Tibial nerve (tissue), 4 donors: ENCODE measurements around the gene LYPD8. TPM values are rescaled to one million over a fixed set of nuclear protein-coding genes. Genes with fewer than 3 reads are reported as not detected.
"Not testable (repeated sequence)": the region's sequence is repeated elsewhere in the genome, so short reads cannot be mapped to it uniquely, and the experiment has no call there.

ENCODE experiments used
- DNase-seq, 2 donors: peaks; one replicate each; pipeline ENCODE4 v3.0.0-alpha.2; 2019; ENCODE audit warnings: low spot score in 2 of 2
- H3K27ac ChIP-seq, 4 donors: fragments of 200-600 bp; sonication (generic) in 3 of 4; one replicate each; pipeline ENCODE4 v1.5.1; 2017 to 2019; ENCODE audit warnings: mild to moderate bottlenecking in 1 of 4
- H3K27me3 ChIP-seq, 2 donors: fragments of 200-600 bp; sonication (generic) in 1 of 2; one replicate each; pipeline versions ENCODE4 v1.5.1 to v1.6.0; 2017 to 2019
- H3K36me3 ChIP-seq, 3 donors: fragments of 200-600 bp; sonication (generic); one replicate each; pipeline ENCODE4 v1.5.1; 2018 to 2019
- H3K4me1 ChIP-seq, 4 donors: fragments of 200-600 bp; sonication (generic) in 3 of 4; one replicate each; pipeline ENCODE4 v1.5.1; 2017 to 2019
- H3K4me3 ChIP-seq, 4 donors: fragments of 200-600 bp; sonication (generic) in 3 of 4; one replicate each; pipeline ENCODE4 v1.5.1; 2017 to 2019; ENCODE audit warnings: mild to moderate bottlenecking in 1 of 4, moderate library complexity in 1 of 4
- H3K9me3 ChIP-seq, 4 donors: fragments of 200-600 bp; sonication (generic) in 3 of 4; one replicate each; pipeline ENCODE4 v1.5.1; 2017 to 2019
- CTCF ChIP-seq, 5 experiments: fragments of 200-600 bp in 3 of 5; fragments of 450-650 bp in 2 of 5; sonication (generic) in 3 of 5; IDR thresholded peaks; one replicate each; pipeline ENCODE4 v1.5.1; 2016 to 2019; ENCODE audit warnings: antibody characterized with exemption in 5 of 5, mild to moderate bottlenecking in 3 of 5, moderate library complexity in 2 of 5
- EP300 ChIP-seq, 2 donors: sonication (generic); formaldehyde crosslinking; IDR thresholded peaks; one replicate each; pipeline ENCODE4 v1.6.1; 2017; ENCODE audit warnings: antibody characterized with exemption in 2 of 2, mild to moderate bottlenecking in 1 of 2
- POLR2A ChIP-seq, 2 donors: fragments of 450-650 bp; IDR thresholded peaks; one replicate each; pipeline ENCODE4 v1.6.1; 2017; ENCODE audit warnings: antibody characterized with exemption in 2 of 2, mild to moderate bottlenecking in 2 of 2, moderate library complexity in 2 of 2
- WGBS, 2 donors: methylation state at CpG; one replicate each; pipeline ENCODE4 v1.1.5; 2018; 5-methylcytosine and 5-hydroxymethylcytosine counted together
- total RNA-seq, 4 donors: library from RNA; depleted of rRNA; stranded (reverse); fragments of >200 nt; gene quantifications; one replicate each; pipeline ENCODE4 v1.1.0, GENCODE V29; 2016

Gene LYPD8
- total RNA-seq, 4 donors from 2014 or later, result not detected

- no peak overlapping the region for H3K27ac ChIP-seq
- no peak overlapping the region for H3K4me3 ChIP-seq
- H3K27me3 ChIP-seq, result no peaks in the 10 kb centered on the region
- TF ChIP-seq EP300 (IDR thresholded peaks at IDR 0.05), result no peak
- TF ChIP-seq POLR2A (IDR thresholded peaks at IDR 0.05), result no peak
- TF ChIP-seq CTCF (IDR thresholded peaks at IDR 0.05), result no peak
- H3K9me3 ChIP-seq, result peaks cover 0 to 22% (median 0%) of the 10 kb centered on the region in 4 donors
- DNase-seq, result no peak
- H3K36me3 ChIP-seq, result no peaks in the 10 kb centered on the region
- H3K4me1 ChIP-seq, result no peaks in the 10 kb centered on the region
Observed at GRCh38 chr1:248793592-248793991, 38.0 kb upstream of the LYPD8 start.

GRCh38 chr1:248792342-248792741 lies 36.8 kb upstream of the LYPD8 start:
- H3K4me1 ChIP-seq, result no peaks in the 10 kb centered on the region
- H3K36me3 ChIP-seq, result no peaks in the 10 kb centered on the region
- no peak overlapping the region for H3K4me3 ChIP-seq
- no peak overlapping the region for H3K27ac ChIP-seq
- H3K9me3 ChIP-seq, result peaks cover 0 to 22% (median 0%) of the 10 kb centered on the region in 4 donors
- no peak for TF ChIP-seq POLR2A (IDR thresholded peaks at IDR 0.05)
- TF ChIP-seq CTCF (IDR thresholded peaks at IDR 0.05), result no peak
- TF ChIP-seq EP300 (IDR thresholded peaks at IDR 0.05), result no peak
- DNase-seq, result no peak
- WGBS, 2 donors, result 78 to 82% methylated on average over 5 of the region's 5 CpGs
- no peaks in the 10 kb centered on the region for H3K27me3 ChIP-seq

GRCh38 chr1:248791010-248791409 lies 35.5 kb upstream of the LYPD8 start:
- Histone ChIP-seq H3K36me3 (no peaks in the 10 kb centered on the region), H3K4me3 (no peak overlapping the region), H3K9me3 (peaks cover 0 to 22% (median 0%) of the 10 kb centered on the region in 4 donors), H3K27me3 (no peaks in the 10 kb centered on the region), H3K4me1 (no peaks in the 10 kb centered on the region), H3K27ac (no peak overlapping the region)
- 72 to 77% methylated on average over 4 of the region's 4 CpGs for WGBS, 2 donors
- TF ChIP-seq EP300 (IDR thresholded peaks at IDR 0.05) (no peak), POLR2A (IDR thresholded peaks at IDR 0.05) (no peak), CTCF (IDR thresholded peaks at IDR 0.05) (no peak)
- DNase-seq, result no peak

GRCh38 chr1:248790456-248790855 lies 34.9 kb upstream of the LYPD8 start:
- Histone ChIP-seq H3K27me3 (no peaks in the 10 kb centered on the region), H3K4me3 (no peak overlapping the region), H3K4me1 (no peaks in the 10 kb centered on the region), H3K9me3 (peaks cover 0 to 18% (median 0%) of the 10 kb centered on the region in 4 donors), H3K36me3 (no peaks in the 10 kb centered on the region), H3K27ac (no peak overlapping the region)
- no peak for DNase-seq
- WGBS, 2 donors, result 77 to 82% methylated on average over 5 of the region's 5 CpGs
- TF ChIP-seq POLR2A (IDR thresholded peaks at IDR 0.05), result no peak
- TF ChIP-seq CTCF (IDR thresholded peaks at IDR 0.05), result no peak
- TF ChIP-seq EP300 (IDR thresholded peaks at IDR 0.05), result no peak

GRCh38 chr1:248789337-248789736 lies 33.8 kb upstream of the LYPD8 start:
- H3K36me3 ChIP-seq, DNase-seq, H3K27ac ChIP-seq, H3K4me1 ChIP-seq, H3K9me3 ChIP-seq, H3K4me3 ChIP-seq, H3K27me3 ChIP-seq: not testable (repeated sequence)
- 86 to 87% methylated on average over 2 of the region's 2 CpGs for WGBS, 2 donors

GRCh38 chr1:248788327-248788726 lies 32.8 kb upstream of the LYPD8 start:
- no peaks in the 10 kb centered on the region for H3K27me3 ChIP-seq
- no peak for DNase-seq
- no peak overlapping the region for H3K27ac ChIP-seq
- WGBS, 2 donors, result 82% methylated on average over 3 of the region's 3 CpGs
- H3K4me3 ChIP-seq, result no peak overlapping the region
- H3K36me3 ChIP-seq, result no peaks in the 10 kb centered on the region
- TF ChIP-seq CTCF (IDR thresholded peaks at IDR 0.05), result no peak
- no peak for TF ChIP-seq EP300 (IDR thresholded peaks at IDR 0.05)
- no peak for TF ChIP-seq POLR2A (IDR thresholded peaks at IDR 0.05)
- no peaks in the 10 kb centered on the region for H3K9me3 ChIP-seq
- H3K4me1 ChIP-seq, result no peaks in the 10 kb centered on the region
